ENCODE data around the gene CEP57.
"Not testable (repeated sequence)": the region's sequence is repeated elsewhere in the genome, so short reads cannot be mapped to it uniquely, and the experiment has no call there.

CEP57 gene

GRCh38 chr11:95853138-95853537, 62.8 kb downstream of the CEP57 start:
- DNase-seq (ENCODE audit: low read depth in 4 of 4, low spot score in 1 of 4), result no peak

- DNase-seq (ENCODE audit: low read depth in 4 of 4, low spot score in 1 of 4), result no peak
These were observed 63.6 kb downstream of the CEP57 start for GRCh38 chr11:95853862-95854261.

GRCh38 chr11:95854362-95854761, 64.1 kb downstream of the CEP57 start:
- not testable (repeated sequence) for DNase-seq (ENCODE audit: low read depth in 4 of 4, low spot score in 1 of 4)

- DNase-seq (ENCODE audit: low read depth in 4 of 4, low spot score in 1 of 4), result not testable (repeated sequence)
These were observed 69.7 kb downstream of the CEP57 start for GRCh38 chr11:95860024-95860423.

GRCh38 chr11:95863486-95864140, 73.3 kb downstream of the CEP57 start:
- no peak for DNase-seq (ENCODE audit: low read depth in 4 of 4, low spot score in 1 of 4)

- no peak for DNase-seq (ENCODE audit: low read depth in 4 of 4, low spot score in 1 of 4)
These were observed 76.8 kb downstream of the CEP57 start for GRCh38 chr11:95867105-95867504.

GRCh38 chr11:95870877-95871276, 80.6 kb downstream of the CEP57 start:
- not testable (repeated sequence) for DNase-seq (ENCODE audit: low read depth in 4 of 4, low spot score in 1 of 4)

GRCh38 chr11:95877291-95877690, 87.0 kb downstream of the CEP57 start:
- DNase-seq (ENCODE audit: low read depth in 4 of 4, low spot score in 1 of 4), result no peak
